HG03060 (cell line): ENCODE measurements around the gene PLCB1.
"Not testable (repeated sequence)": the region's sequence is repeated elsewhere in the genome, so short reads cannot be mapped to it uniquely, and the experiment has no call there.

Experiments used
- ATAC-seq: cut with Tn5 transposase; IDR thresholded peaks from one replicate; pipeline ENCODE4 v1.9.1; 2021; ENCODE audit warnings: low read depth, moderate number of reproducible peaks; ENCODE audit not compliant: unreplicated experiment

PLCB1 gene

DNA sequence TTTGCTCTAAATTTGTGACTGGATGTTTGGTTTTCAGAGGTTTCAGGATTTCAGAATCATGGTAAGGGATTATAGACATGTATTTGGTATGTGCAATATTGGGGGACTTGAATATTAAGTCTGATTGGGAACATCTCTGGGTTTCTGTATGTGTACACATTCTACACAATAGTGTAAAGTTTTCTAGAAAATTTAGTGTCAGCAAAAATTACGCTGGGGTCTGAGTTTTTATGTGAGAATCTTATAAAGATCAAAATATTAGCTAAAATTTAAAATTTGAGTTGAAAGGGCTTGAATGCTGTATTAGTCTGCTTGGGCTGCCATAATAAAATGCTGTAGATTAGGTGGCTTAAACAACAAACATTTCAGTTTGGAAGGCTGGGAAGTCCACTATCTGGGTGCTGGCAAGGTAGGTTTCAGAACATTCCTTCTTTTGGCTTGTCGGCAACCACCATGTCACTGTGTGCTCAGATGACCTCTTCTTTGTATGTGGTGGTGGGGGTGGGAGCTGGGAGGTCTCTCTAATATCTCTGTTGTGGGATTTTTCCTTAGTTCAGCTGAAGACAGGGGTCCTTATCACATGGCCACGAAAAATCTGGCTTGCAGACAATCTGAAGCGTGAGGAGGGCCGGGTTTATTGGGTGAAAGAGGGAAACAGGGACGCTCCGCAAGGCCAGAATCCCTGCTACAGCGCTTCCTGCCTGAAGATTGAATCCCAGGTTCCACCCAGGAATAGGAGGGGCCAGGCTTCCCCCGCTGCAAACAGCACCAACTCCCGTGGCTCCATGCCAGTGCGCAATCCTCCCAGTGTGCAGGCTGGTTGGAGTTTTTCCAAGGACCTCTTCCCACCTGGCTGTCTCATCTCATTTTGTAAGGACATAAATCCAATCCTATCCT lies 299.7 kb downstream of the PLCB1 start:
- no peak for ATAC-seq

DNA sequence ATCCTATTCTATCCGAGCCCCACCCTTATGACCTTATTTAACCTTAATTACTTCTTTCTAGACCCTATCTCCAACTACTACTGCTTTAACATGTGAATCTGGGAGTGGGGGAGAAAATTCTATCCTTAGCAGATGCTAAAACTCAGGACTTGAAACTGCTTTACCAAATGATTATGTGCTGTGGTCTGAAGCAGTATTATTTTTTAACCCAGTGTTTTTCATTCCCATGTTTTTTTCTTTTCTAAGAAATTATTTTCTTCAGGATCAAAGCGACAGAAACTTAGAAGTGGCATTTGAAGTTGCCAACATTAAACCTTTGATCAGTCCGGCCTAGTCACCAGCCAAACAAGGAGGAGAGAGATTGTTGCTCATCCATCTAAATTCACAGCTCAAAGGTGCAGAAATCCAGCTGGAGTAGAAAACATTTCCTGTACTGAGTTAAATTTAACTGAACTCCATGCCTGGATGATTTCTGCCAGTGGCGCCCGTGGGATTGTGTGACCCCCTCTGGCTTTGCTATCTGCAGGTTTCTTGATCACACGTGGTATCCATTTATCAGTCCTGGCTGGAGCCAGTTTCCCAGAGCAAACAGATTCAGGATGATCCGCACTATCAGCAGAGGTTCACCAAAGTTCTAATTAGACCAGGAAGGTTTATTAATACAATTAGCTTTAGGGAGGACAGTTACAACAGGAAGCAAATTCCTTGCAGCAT lies 300.5 kb downstream of the PLCB1 start:
- ATAC-seq = no peak

DNA sequence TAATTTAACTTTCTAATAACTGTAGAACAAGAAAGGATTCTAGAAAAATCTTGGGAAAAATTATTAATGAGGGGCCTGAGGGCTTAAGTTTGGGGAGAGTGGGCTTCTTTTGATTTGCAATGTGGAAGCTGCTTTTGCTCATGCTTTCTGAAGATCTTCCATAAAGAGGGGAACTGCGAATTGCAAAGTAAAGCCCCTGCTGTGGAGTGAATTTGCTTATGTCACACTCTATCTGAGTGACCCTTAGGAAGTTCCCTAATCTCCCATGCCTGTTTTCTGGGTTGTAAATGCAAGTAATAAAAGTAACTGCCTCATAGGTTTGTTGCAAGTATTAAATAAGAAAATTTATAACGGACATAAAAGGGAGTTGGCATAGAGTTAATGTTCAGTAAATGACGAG lies 301.2 kb downstream of the PLCB1 start:
- no peak for ATAC-seq

DNA sequence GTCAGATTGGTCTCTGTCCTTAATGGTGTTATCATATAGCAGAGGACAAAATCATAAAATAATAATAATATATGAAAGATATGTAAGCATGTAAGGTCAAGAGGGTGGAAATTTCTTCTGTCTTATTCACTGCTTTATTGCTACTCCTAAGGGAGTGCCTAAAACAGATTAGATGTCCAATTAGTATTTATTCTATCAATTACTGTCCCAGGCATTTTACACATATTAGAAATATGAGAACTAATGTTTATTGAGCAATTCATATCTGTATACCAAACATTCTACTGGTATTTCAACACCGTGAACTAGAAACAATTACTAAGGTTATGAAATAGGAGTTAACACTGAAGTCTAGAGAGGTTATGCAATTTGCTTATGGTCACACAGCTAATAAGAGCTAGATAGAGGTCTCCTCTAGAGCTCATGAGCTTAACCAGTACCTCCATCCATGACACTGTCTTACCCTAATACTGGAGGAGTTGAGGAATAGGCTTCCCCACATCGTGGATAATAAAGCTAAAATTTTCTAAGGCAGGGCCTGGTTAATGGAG lies 302.3 kb downstream of the PLCB1 start:
- no peak for ATAC-seq

DNA sequence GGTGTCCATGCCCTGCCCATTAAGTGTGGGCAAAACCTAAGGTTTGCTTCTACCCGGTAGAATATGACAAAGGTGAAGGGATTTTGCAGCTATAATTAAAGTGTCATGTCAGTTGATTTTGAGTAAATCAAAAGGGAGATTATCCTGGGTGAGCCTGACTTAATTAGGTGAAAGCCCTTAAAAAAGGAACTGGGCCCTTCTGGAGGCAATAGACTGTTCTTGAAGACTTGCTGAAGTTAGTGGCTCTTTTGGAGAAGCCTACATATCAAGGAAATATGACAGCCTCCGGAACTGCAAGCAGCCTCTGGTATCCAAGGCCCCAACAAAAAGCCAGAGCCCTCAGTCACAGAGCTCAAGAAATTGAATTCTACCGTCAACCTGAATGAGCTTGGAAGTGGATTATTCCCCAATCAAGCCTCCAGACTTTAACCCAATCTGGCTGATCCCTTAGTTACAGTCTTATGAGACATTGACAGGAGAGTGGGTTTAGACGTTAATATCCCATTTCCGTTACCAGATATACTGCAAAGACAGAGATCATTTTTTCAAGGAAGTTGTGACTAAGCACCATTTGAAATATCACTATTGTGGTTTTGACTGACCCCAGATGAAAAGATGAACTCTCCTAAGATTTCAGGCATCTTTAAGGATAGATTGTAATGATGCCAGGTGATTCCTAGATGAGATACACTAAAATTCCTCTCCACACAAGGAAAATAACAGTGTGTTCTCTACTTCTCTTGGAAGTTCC lies 303.4 kb downstream of the PLCB1 start:
- no peak for ATAC-seq

DNA sequence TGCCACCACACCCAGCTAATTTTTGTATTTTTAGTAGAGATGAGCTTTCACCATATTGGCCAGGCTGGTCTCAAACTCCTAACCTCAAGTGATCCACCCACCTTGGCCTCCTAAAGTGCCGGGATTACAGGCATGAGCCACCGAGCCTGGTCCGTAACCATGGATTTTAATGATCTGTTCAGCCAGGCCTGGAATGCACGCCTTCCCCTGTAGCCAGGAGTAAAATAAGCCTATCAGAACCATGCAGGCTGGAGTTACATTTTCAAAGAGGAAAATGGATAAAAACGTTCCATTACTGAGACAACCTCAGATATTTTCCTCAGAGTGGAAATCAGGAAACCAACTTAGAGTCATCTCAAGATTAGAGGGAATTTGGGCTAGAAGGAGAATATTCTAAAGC lies 304.9 kb downstream of the PLCB1 start:
- not testable (repeated sequence) for ATAC-seq

DNA sequence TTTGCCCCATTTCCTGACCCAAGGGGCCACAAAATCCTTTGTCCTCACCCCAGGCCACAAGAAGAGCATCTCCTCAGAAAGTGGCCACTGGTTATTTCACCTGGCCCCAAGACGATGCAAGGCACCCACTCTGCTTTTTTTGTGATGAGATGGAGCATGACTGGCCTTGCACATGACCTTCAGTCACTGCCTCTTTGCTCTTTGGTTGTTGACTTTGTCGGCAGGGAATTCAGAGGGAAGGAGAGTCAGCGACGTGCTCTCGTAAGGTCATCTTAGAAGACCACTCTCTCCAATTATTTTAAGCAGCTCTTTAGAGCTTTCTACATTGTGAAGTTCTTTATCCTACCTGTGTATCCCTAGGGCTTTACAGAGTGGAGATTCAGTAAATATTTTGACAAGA lies 306.7 kb downstream of the PLCB1 start:
- ATAC-seq = no peak

DNA sequence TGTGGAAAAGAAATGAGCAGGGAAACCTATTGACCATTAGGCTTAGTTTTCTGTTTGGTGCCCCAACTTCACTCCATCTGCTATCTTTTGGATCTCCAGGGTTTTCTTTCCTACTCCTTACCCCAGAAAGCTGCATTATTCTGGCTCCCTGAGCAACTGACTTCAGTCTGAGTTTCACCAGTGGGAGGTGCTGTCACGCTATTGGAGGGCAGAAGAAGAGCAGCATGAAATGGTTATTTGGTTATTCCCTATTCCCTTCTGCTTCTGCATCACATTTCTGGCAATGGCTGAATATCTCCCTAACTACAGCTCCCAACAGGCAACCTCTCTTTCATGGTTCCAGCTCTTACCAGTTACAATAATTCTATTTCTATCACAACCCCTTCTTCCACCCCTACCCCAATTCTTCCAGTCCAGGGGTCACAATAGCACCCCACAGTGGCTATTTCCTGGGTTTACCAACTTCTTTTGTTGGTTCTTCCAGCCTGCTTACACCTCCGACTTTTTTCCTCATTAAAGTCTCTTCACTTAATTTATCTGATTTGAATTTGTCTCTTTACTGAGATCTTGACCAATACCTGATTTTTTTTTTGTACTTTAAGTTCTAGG lies 311.5 kb downstream of the PLCB1 start:
- no peak for ATAC-seq

DNA sequence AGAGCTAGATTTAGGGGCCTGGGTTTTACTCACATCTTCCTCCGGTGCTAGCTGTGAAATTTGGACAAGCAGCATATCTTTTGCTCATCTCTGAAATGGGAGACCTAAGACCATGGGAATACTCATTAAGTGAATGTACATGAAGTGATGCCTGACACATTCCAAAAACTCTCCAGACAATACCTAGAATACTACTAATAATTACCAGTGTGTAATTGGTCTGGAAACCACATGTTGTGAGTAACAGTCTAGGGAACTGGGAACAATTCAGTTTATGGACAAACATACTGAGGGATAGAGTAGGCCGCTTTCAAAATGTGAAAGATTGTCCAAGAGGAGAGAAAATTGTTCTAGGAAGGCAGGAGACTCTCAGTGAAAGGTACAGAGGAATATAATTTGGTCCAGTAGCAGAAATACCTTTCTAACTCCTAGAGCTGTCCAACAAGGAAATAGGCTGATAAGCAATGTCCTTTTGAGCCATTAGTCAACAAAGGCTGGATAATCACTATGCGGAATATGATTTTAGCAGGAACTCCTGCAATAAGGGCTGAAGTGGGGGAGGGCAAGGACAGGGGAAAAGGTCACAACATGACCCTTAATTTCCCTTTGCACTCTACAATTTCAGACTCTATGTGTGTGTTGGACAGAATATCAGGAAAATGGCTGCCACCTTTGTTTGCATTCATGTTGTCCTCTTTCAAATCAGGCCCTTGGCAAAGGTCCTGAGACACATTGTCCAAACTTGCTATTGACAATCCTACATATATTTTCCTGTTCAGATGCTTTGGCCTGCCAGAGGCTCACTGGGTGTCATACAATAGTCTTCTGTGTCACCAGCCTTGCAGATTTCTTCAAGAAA lies 315.4 kb downstream of the PLCB1 start:
- no peak for ATAC-seq

DNA sequence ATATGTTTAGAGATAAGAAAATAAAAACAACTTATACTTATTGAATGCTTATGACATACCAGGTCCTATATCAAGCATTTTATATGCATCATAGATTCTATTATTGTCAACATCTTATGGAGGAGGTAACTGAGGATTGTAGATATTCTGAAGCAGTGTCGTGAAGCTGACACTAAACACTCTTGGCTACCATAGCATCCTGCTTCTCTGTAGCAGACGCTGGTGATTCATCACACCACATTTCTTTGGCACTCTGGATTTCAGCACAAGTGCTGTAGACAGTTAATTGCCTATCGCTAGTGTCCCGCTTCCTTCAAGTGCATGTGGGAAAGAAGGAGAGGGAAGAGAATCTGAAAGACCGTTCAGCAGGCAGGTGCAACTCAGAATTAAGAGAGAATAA lies 317.1 kb downstream of the PLCB1 start:
- ATAC-seq = no peak

DNA sequence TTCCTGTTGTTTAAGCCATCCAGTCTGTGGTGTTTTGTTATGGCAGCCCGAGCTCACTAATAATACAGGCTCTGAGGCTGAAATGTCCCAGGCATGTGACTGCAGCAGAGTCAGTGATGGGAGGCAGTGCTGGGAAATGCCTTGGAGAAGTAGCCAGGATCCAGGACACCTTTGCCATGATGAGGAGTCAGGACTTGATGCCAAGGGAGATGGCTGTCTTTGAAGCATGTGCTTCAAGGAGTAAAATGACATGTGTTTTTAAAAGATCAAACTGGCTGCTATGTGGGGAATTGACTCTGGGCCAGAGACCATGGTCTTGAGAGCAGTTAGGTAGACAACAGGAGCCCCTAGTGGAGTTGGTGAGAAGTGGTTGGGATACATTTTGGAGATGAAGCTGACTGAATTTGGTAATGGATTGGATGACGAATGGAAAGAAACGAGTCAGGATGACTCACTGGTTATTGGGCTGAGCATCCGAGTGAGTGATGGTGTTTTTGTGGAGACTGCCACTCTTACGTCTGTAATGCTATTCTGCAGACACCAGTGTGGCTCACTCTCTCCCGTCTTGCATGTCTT lies 322.2 kb downstream of the PLCB1 start:
- ATAC-seq = no peak

DNA sequence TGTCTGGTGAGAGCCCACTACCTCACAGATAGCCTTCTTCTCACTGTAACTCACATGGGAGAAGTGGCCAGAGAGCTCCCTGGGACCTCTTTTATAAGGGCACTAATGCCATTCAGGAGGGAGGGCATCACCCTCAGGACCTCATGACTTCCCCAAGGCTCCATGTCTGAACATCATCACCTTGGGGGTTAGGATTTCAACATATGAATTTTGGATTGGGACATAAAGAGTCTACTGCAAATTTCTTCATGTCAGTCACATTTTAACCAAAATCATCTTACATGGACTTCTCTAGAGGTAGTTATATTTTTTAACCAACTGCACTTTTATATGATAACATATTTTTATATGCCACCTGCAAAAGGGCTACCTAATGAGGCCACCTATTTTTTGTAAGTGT lies 324.7 kb downstream of the PLCB1 start:
- ATAC-seq = no peak

DNA sequence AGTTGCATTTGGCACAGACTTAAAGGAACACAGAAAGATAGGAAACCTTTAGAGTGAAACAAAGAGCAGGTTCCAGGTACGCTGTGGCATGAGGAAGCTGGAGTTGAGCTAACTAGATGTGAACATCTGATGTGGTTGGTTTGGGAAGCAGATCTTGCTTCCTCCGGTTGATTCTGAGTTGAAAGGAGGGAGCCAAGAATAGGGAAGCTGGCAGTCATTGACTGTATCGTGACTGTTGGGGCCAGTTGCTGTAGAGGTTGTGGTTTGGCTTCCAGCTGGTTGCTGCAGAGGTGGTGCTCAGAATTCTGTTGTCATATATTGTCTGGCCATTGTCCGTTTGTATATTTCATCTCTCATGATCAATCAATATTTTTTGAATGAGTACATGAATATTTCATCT lies 325.9 kb downstream of the PLCB1 start:
- ATAC-seq = no peak

DNA sequence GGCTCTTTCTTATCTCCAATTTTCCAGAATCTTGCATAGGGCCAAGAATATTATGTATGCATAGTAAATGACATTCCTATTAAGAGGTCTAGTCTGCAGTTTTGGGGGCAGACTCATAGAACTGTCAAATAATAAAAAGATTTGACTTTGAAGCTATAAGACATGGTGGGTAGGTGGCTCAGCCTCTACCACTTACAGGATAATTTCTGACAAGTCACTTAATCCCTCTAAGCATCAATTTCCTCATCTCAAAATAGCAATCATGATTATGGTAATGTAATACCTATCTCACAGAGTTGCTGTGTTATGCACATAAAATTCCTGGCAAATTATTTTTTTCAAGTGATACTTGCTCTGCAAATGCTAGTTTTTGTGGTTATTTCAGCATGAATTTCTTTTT lies 329.1 kb downstream of the PLCB1 start:
- no peak for ATAC-seq

DNA sequence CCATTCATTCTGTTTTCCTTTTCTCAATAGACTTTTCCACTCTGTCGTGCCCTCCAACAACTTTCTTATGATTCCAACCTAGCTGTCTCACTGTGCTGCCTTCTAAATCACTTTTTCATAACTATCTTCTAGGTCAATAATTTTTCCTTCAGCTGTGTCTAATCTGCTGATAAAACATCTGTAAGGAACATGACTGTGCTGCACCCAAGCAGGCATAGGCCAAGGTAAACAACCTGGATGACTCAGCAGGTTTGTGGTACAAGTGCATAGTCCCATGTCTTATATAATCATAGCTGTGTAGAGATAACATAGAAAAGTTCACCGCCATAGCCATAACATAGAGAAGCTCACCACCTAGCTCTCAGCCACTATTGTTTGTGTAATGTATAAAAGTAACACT lies 332.3 kb downstream of the PLCB1 start:
- no peak for ATAC-seq

DNA sequence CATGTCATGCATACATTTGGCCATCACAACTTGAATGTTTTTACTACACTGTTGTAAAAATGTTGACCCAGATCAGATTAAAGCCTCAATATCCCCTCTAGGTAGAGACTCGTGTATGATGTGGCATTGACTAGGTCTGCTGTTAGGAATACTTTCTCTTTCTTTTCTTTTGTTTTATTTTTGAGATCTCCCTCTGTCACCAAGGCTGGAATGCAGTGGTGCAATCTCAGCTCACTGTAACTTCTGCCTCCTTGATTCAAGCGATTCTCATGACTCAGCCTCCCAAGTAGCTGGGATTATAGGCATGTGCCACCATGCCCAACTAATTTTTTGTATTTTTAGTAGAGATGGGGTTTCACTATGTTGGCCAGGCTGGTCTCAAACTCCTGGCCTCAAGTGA lies 334.7 kb downstream of the PLCB1 start:
- ATAC-seq = not testable (repeated sequence)

DNA sequence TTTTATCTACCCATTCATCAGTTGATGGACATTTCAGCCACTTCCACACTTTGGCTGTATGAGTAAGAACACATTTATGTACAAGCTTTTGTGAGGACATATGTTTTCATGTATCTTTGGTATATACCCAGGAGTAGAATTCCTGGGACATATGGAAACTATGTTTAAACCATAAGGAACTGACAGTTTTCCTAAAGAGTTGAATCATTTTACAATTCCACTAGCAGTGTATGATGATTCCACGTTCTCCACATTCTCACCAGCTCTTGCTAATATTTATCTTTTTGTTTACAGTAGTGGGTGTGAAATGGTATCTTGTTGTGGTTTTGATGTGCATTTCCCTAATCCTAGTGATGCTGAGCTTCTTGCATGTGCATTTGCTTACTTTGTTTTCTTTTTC lies 338.1 kb downstream of the PLCB1 start:
- ATAC-seq = no peak

DNA sequence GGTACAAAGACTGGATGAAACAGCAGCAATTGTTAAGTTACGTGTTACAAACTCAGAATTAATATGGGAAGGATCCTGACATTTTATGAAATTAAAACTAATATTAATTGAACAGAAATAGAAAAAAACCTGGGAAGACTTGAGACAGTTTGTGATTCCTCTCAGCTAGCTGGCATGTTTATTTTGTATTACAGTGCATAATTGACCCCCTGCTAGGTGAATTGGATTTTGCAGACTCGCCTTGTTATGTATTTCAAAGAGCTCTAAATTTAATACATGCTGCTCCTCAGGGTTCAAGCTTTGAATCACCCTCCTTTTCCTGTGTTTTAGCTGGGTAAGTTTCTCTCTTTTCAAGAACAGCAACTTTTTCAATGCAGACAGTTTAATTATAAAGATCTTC lies 339.4 kb downstream of the PLCB1 start:
- ATAC-seq = no peak

DNA sequence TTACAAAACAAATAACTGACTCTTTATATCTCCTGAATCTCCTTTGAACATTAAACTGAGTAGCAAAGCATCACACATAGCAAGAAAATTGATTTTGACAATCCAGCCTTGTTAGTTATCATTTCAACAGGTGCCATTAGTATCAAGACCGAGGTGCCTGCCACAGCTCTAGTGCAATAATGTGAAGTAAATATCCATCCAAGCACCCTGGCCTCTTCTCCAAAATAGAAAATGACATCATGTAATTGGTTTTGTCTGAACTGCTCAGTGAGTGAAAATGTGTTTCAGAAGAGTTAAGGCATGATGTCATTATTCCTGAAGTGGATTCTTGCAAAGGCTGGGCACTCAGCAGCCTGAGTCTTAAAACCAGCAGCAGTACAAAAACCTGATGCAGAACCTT lies 341.4 kb downstream of the PLCB1 start:
- ATAC-seq = no peak
